Central memory CD8-positive, alpha-beta T cell (primary cell): ENCODE results near the gene NDUFV2.
A peak's percentile ranks its signal among the peaks of the same experiment; 100 is the strongest.

Source experiments
- ATAC-seq: fragments of 150-1000 bp; cut with Tn5 transposase; replicated peaks from 2 replicates; pipeline ENCODE4 v1.10.0; 2022; ENCODE audit warnings: mild to moderate bottlenecking, moderate FRiP score, moderate number of reproducible peaks; ENCODE audit not compliant: poor library complexity, severe bottlenecking; ENCODE audit errors: extremely low read depth
- DNase-seq, 2 donors: peaks; one replicate each; pipeline ENCODE4 v3.0.0; 2021; ENCODE audit warnings: low spot score in 2 of 2
- H3K27ac Mint-ChIP-seq: one replicate; pipeline ENCODE4 v1.8.0; 2022; ENCODE audit warnings: low read depth, mild to moderate bottlenecking, moderate library complexity, mixed read lengths
- H3K27me3 Mint-ChIP-seq: one replicate; pipeline ENCODE4 v1.8.0; 2022; ENCODE audit warnings: mixed read lengths
- H3K36me3 Mint-ChIP-seq: one replicate; pipeline ENCODE4 v1.8.0; 2022; ENCODE audit warnings: mild to moderate bottlenecking, moderate library complexity, mixed read lengths; ENCODE audit not compliant: insufficient read depth
- H3K4me1 Mint-ChIP-seq: one replicate; pipeline ENCODE4 v1.8.0; 2022; ENCODE audit warnings: mixed read lengths
- H3K4me3 Mint-ChIP-seq: one replicate; pipeline ENCODE4 v1.8.0; 2022; ENCODE audit warnings: mild to moderate bottlenecking, moderate library complexity, mixed read lengths
- H3K9me3 Mint-ChIP-seq: one replicate; pipeline ENCODE4 v1.8.0; 2022; ENCODE audit warnings: mixed read lengths

The NDUFV2 gene

DNA sequence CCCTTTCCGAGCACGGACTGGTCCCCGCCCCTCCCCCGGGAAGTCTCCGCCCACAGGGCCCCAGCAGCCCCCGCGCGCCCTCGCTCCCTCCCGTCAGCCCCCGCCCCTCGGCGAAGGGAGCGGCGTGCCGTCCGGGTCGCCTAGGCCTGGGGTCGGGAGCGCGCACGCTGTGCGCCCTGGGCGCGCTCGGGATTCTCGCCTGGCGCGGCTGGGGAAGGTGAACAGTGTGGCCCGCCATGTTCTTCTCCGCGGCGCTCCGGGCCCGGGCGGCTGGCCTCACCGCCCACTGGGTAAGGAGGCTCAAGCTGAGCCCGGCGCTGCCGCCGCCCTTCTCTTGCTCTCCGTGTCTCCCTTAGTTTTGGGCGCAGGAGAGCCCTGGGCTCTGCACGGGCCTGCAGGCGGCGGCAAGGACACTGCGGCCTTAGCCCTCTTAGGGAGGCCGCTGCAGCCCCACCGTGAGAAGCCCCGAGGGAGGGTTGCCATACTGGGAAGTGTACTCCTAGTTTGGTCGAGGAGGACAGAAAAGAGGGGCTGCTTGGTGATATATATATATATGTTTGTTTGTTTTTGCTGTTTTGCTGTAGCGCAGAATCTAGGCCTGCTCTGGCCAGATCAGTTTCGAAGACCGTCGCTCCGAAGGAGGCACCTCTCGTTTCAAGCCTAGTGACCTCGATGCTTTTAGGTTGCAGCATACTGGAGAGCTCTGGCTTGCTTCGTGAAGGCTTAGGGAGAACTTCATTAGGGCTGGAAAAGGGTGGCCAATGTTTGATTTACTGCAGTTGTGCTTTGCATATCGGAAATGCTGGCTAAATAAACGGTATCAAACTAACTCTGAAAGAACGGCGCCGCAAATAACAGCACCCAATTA lies at the start of gene NDUFV2:
TSS of gene NDUFV2 (plus strand) at position 192 of the 868 bp plus-strand sequence. CDS start at position 237, 45 bp downstream.
- Mint-ChIP-seq H3K27ac (peak within 1 kb of the TSS; percentile 90), H3K4me1 (peaks cover 64% of the 10 kb centered on the region), H3K36me3 (peaks cover 7% of the 10 kb centered on the region), H3K27me3 (no peaks in the 10 kb centered on the region), H3K4me3 (peak within 1 kb of the TSS; percentile 82), H3K9me3 (no peaks in the 10 kb centered on the region)
- ATAC-seq (peak; percentile 88), DNase-seq (peak; percentile 95 to 96)

DNA sequence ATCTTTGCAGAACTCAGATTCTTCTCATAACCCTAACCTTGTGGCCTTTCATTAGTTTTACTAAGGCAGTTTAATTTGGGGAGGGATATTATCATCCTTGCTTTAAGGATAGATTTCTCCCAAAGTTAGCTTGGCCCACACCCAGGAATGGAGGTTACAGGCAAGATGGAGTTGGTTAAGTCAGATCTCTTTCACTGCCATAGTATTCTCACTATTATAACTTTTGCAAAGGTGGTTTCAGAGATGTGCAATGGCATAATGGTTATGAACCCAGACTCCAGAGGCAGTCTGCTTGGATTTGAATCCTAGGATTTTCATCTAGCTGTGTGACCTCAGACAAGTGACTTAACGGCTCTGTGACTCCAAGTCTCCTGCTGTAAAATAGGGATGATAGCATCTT lies 48.7 kb upstream of the NDUFV2 start:
- Mint-ChIP-seq H3K27ac (no peak overlapping the region), H3K36me3 (peaks cover 2% of the 10 kb centered on the region), H3K4me3 (no peak overlapping the region)

DNA sequence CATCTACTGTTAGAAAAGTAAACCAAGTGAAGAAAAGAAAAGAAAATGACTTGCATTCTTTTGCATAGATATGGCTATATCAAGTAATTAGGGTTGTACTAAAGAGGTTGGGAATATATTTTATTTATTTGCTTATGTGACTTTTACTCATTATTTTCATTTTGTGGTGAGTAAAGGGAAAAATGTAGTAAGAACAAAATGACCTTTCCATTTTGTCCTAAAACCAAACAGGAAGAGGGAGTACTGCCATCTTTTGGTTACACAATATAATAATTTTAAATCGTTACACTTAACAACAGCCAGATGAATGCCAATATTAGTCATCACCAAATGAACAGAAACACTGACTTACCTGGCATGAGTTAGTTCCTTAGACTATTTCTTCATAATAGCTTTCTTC lies 47.3 kb upstream of the NDUFV2 start:
- no peak for ATAC-seq
- Mint-ChIP-seq H3K4me1 (no peaks in the 10 kb centered on the region), H3K27ac (no peak overlapping the region), H3K4me3 (no peak overlapping the region), H3K27me3 (no peaks in the 10 kb centered on the region), H3K9me3 (peaks cover 1% of the 10 kb centered on the region), H3K36me3 (peaks cover 1% of the 10 kb centered on the region)
- DNase-seq, result no peak

More for the DNA sequence above, 48.7 kb upstream of the NDUFV2 start:
- Mint-ChIP-seq H3K4me1 (no peaks in the 10 kb centered on the region), H3K9me3 (peaks cover 5% of the 10 kb centered on the region), H3K27me3 (no peaks in the 10 kb centered on the region)
- ATAC-seq (no peak), DNase-seq (no peak)

DNA sequence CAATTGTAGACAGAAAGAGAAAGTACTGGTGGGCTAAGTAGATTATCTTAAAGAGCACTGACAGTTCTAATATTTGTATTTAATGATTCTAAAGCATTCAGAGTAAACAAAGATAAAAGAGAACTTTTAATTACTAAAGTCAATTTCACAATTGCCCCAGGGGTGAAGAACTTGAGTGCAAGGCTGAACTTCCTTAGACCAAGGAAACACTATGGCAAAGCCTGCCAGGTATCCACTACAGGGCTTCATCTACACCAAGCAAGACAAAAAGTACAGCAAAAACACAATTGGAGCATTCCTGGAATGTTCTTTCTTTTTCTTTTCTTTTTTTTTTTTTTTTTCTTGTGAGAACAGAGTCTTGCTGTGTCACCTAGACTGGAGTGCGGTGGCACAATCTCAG lies 46.9 kb upstream of the NDUFV2 start:
- DNase-seq (no peak), ATAC-seq (no peak)
- no peak overlapping the region for H3K4me3 Mint-ChIP-seq
- no peaks in the 10 kb centered on the region for H3K4me1 Mint-ChIP-seq
- peaks cover 2% of the 10 kb centered on the region for H3K36me3 Mint-ChIP-seq
- H3K9me3 Mint-ChIP-seq, result no peaks in the 10 kb centered on the region
- H3K27ac Mint-ChIP-seq, result no peak overlapping the region
- H3K27me3 Mint-ChIP-seq, result no peaks in the 10 kb centered on the region

DNA sequence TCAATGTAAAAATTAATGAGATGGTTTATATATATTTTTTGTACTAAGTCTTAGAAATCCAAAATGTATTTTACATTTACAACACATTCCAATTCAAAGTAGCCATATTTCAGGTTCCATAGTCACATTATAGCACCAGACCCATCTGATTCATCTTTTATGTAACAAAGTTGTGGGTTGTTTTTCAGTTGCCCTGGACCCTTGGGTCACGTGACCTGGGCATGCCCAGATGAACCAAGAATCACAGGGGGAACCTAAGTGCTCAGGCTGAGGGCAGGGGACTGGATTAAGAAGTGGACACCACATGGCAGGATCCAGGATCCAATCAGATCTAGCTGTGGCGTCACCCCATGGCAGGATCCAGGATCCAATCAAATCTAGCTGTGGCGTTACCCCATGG lies 44.9 kb upstream of the NDUFV2 start:
- no peak for ATAC-seq
- no peak for DNase-seq
- Mint-ChIP-seq H3K4me1 (no peaks in the 10 kb centered on the region), H3K27ac (no peak overlapping the region), H3K4me3 (no peak overlapping the region), H3K36me3 (peaks cover 2% of the 10 kb centered on the region), H3K27me3 (peaks cover 3% of the 10 kb centered on the region), H3K9me3 (no peaks in the 10 kb centered on the region)

DNA sequence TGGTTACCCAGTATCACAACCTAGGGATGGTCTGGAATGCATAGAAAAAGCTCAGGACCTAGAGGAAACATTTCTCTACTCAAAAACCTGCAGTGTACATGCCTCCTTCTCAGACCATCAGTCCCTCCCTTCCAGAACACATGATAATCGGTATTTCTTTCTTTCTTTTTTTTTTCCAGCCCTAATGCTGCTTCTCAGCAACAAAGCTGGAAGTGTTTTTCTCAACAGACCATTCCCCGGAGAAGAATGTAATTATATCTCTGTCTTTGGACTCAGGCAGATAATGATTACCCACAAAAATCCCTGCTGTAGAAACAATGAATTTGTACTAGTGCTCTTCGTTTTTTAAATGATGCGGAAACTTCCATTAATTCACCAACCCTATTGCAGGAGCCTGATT lies 44.1 kb upstream of the NDUFV2 start:
- Mint-ChIP-seq H3K27ac (no peak overlapping the region), H3K9me3 (no peaks in the 10 kb centered on the region), H3K36me3 (peaks cover 2% of the 10 kb centered on the region), H3K4me3 (no peak overlapping the region), H3K4me1 (no peaks in the 10 kb centered on the region), H3K27me3 (peaks cover 11% of the 10 kb centered on the region)
- DNase-seq (no peak), ATAC-seq (no peak)

DNA sequence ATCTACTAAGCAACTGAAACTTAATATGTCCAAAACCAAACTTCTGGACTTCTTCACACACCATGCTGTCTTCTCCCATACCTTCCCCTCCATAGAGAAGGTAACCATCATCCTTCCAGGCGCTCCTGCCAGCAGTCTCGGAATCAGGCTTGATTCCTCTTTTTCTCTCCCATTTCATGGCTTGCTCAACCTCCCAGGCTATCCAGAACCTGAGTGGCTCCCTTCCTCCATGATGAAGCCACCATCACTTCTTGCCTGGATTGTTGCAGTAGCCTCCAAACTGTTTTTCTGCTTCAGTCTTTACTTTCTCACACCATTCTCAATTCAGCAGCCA lies 40.1 kb upstream of the NDUFV2 start:
- ATAC-seq, result no peak
- no peak overlapping the region for H3K4me3 Mint-ChIP-seq
- H3K4me1 Mint-ChIP-seq, result no peaks in the 10 kb centered on the region
- no peaks in the 10 kb centered on the region for H3K9me3 Mint-ChIP-seq
- peaks cover 2% of the 10 kb centered on the region for H3K36me3 Mint-ChIP-seq
- DNase-seq, result no peak
- no peak overlapping the region for H3K27ac Mint-ChIP-seq
- peaks cover 12% of the 10 kb centered on the region for H3K27me3 Mint-ChIP-seq

DNA sequence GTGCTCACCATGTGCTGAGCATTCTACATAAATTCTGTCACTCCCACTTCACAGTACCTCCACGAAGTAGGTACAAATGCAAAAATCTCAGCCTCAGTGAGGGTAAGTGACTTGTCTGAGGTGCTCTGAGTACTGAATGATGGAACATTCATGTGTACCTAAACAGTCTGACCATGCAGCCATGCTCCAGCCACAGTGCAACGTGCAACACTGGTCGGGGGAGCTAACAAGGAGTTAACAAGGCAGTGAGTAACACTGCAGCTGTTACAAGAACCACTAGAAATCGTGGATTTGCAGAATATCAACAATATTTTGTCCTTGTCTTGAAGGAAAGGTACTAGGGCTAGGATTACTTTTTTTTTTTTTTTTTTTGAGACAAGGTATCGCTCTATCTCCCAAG lies 36.6 kb upstream of the NDUFV2 start:
- H3K4me3 Mint-ChIP-seq, result no peak overlapping the region
- H3K4me1 Mint-ChIP-seq, result no peaks in the 10 kb centered on the region
- ATAC-seq, result no peak

DNA sequence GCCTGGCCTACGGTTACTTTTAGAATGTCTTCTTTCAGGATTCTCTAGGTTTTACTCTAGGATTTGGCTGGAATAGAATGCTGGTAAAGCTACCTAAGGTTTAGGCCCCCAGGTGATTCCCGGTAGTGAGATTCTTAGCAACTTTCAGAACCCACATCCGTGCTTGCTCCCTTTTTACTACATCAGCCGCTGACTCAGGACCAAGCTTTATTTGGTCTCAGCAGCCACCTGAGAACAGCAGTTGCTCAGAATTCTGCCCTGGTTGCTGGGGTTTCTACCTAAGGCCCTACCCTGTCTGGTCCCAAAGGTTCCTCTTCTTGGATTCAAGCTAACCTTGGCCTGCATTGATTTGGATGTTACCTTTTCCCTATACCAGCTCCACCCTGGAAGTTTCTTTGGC lies 36.1 kb upstream of the NDUFV2 start:
- Mint-ChIP-seq H3K27ac (no peak overlapping the region), H3K36me3 (no peaks in the 10 kb centered on the region), H3K4me1 (no peaks in the 10 kb centered on the region), H3K27me3 (peaks cover 12% of the 10 kb centered on the region), H3K9me3 (no peaks in the 10 kb centered on the region), H3K4me3 (no peak overlapping the region)
- no peak for DNase-seq
- no peak for ATAC-seq

More for the DNA sequence above, 36.6 kb upstream of the NDUFV2 start:
- H3K9me3 Mint-ChIP-seq, result no peaks in the 10 kb centered on the region
- no peak for DNase-seq
- H3K36me3 Mint-ChIP-seq, result no peaks in the 10 kb centered on the region
- H3K27ac Mint-ChIP-seq, result no peak overlapping the region
- peaks cover 12% of the 10 kb centered on the region for H3K27me3 Mint-ChIP-seq

DNA sequence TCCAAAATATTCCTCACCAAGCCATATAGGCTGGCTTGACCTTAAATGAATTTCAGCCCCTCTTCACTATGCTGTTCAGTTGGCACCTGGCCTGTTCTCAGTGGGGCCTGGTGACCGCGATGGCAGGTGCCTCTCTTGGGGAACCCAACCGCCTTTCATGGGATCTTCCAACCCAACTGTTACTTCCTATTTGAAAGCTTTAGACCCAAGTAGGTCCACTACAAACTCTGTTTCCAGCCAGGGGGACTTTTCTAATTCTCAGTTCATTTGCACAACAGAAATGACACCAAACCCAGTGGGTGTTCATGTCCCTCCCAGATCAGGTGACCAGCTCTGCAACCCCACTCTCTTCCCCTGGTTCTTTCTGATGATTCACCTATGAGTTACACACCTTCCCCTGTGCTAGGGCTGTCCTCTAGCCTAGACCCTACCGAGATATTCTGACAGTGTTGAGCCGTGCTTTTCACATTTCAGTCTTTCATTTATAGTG lies 35.6 kb upstream of the NDUFV2 start:
- Mint-ChIP-seq H3K27me3 (peaks cover 12% of the 10 kb centered on the region), H3K9me3 (no peaks in the 10 kb centered on the region), H3K36me3 (no peaks in the 10 kb centered on the region), H3K27ac (no peak overlapping the region), H3K4me3 (no peak overlapping the region), H3K4me1 (no peaks in the 10 kb centered on the region)
- ATAC-seq (no peak), DNase-seq (no peak)

DNA sequence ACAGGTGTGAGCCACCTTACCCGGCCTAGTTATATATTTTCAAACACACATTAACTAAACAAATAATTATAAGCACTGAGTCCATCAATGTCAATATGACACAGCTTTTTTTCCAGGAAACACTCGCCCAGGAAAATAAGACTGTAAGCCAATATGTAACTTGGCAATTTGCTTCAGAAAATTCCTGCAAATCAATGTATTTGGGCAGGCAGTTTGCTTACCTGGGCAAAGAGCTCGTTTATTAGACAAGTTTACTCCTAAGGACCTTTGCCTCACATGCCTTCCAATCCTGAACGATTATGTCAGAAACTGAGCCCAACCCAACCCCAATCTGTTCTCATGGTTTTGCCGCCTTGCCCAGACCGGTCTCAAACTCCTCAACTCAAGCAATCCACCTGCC lies 34.7 kb upstream of the NDUFV2 start:
- ATAC-seq (no peak), DNase-seq (no peak)
- Mint-ChIP-seq H3K36me3 (no peaks in the 10 kb centered on the region), H3K27me3 (peaks cover 7% of the 10 kb centered on the region), H3K27ac (no peak overlapping the region), H3K9me3 (no peaks in the 10 kb centered on the region), H3K4me1 (no peaks in the 10 kb centered on the region), H3K4me3 (no peak overlapping the region)

DNA sequence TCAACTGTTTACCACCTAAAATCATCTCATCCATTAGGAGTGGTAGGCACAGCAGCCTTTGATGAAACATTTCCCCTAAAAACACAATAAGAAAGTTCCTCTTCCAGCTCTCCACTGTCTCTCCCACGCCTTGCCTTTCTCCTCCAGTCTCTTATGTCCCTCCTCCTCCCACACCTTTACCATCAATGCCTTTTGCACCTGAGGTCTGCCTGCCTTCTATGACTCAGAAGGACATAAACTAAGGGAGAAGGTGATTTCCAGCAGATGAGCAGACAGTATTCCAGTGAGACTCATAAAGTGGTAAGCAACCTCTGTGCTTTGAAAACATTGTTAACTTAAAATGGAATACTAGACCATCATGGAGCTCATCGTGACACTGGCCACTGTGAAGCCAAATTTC lies 34.2 kb upstream of the NDUFV2 start:
- DNase-seq (no peak), ATAC-seq (no peak)
- H3K4me3 Mint-ChIP-seq, result no peak overlapping the region
- H3K27me3 Mint-ChIP-seq, result peaks cover 2% of the 10 kb centered on the region
- H3K27ac Mint-ChIP-seq, result no peak overlapping the region
- no peaks in the 10 kb centered on the region for H3K4me1 Mint-ChIP-seq
- H3K9me3 Mint-ChIP-seq, result no peaks in the 10 kb centered on the region
- no peaks in the 10 kb centered on the region for H3K36me3 Mint-ChIP-seq

DNA sequence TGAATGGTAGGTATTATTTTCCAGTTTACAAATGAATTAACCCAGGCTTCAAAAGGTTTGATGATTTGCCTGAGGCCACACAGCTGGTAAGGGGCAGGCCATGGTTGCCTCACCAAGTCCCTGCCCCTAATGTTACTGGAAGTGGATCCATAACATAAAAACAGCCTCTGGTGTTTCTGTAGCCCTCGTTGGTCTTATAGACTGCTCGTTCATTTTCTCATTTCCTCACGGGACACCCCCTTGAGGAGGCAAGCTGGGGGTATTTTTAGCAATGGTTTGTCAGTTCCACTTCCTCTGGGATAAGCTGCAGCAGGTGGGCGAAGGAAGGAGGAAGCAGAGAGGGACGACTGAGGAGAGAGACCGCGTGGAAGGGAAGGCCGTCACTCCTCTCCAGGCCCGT lies 32.9 kb upstream of the NDUFV2 start:
- no peak for ATAC-seq
- H3K4me1 Mint-ChIP-seq, result peaks cover 6% of the 10 kb centered on the region

More for the DNA sequence above, 32.9 kb upstream of the NDUFV2 start:
- peak overlapping the region; percentile 5 for H3K27ac Mint-ChIP-seq
- no peak for DNase-seq
- H3K36me3 Mint-ChIP-seq, result no peaks in the 10 kb centered on the region
- no peaks in the 10 kb centered on the region for H3K27me3 Mint-ChIP-seq
- no peak overlapping the region for H3K4me3 Mint-ChIP-seq
- no peaks in the 10 kb centered on the region for H3K9me3 Mint-ChIP-seq
